ENCODE data around the gene GREM2.

DNA sequence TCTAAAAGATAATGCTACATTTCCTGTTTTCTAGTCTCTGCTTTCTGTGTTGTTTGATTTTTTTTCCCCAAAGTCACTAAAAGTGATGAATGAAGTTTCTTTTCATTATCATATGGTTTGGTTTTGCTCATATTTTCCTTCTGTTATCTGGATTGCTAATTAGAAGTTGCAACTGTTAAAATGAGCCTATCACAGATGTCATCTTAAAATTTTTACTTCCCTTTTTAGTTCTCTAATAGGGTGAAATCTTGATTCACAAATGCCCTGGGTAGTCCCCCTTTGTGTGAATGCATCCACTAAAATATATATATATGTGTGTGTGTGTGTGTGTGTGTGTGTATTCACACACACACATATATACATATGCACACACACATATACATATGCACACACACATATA, 144.1 kb downstream of the GREM2 start:
- no peak for TF ChIP-seq CTCF (IDR thresholded peaks at IDR 0.05 in 8 of 11, conservative IDR thresholded peaks at IDR 0.05 in 3 of 11)
- TF ChIP-seq POLR2AphosphoS5 (IDR thresholded peaks at IDR 0.05): no peak
- TF ChIP-seq POLR2A (IDR thresholded peaks at IDR 0.05): no peak
